MG63 (cell line): ENCODE measurements around the gene RNF41. TPM values are rescaled to one million over a fixed set of nuclear protein-coding genes. Genes with fewer than 3 reads are reported as not detected.

Experiments
- DNase-seq: peaks from one replicate; pipeline ENCODE4 v3.0.0-alpha.2; 2020
- H3K27me3 ChIP-seq: fragments of 250-450 bp; sonication (Bioruptor Pico); 2 replicates; pipeline ENCODE4 v1.5.1; 2020; ENCODE audit warnings: mild to moderate bottlenecking, moderate library complexity
- H3K36me3 ChIP-seq: fragments of 250-450 bp; sonication (Bioruptor Pico); 2 replicates; pipeline ENCODE4 v1.5.1; 2020; ENCODE audit warnings: mild to moderate bottlenecking, moderate library complexity
- H3K4me3 ChIP-seq: fragments of 250-450 bp; sonication (Bioruptor Pico); 2 replicates; pipeline ENCODE4 v1.5.1; 2020; ENCODE audit warnings: mild to moderate bottlenecking, moderate library complexity
- H3K9me3 ChIP-seq: fragments of 250-450 bp; sonication (Bioruptor Pico); 2 replicates; pipeline ENCODE4 v1.5.1; 2020; ENCODE audit warnings: mild to moderate bottlenecking, moderate library complexity
- total RNA-seq: library from RNA; depleted of rRNA; stranded (reverse); fragments of >200 nt; shearing (Covaris generic); gene quantifications from 2 replicates; pipeline ENCODE4 v1.2.3, GENCODE V29; 2014; ENCODE audit warnings: low replicate concordance; rRNA removed

The RNF41 gene
- total RNA-seq, 1 experiment from 2014 or later = 107 TPM

GRCh38 chr12:56152756-56153677 lies 68.7 kb downstream of the RNF41 start:
- Histone ChIP-seq H3K36me3 (peaks cover 10% of the 10 kb centered on the region), H3K27me3 (no peaks in the 10 kb centered on the region), H3K4me3 (peak overlapping the region; percentile 65), H3K9me3 (no peaks in the 10 kb centered on the region)
- no peak for DNase-seq

Other genes with a start within 250 kb of the RNF41 start
- 16.5 and 18.6 TPM in 2 replicates for gene RAB5B, start 247.8 kb downstream of the RNF41 start, total RNA-seq
- 9.7 and 23.4 TPM in 2 replicates for gene SUOX, start 224.6 kb downstream of the RNF41 start, total RNA-seq
- gene IKZF4, start 200.9 kb downstream of the RNF41 start, total RNA-seq = 0.30 and 0.54 TPM in 2 replicates
- 313 and 847 TPM in 2 replicates for gene RPS26, start 180.0 kb downstream of the RNF41 start, total RNA-seq
- 0.56 TPM in 1 of 2 replicates, not detected in the other for gene ERBB3, start 141.8 kb downstream of the RNF41 start, total RNA-seq
- 329 and 467 TPM in 2 replicates for gene PA2G4, start 117.4 kb downstream of the RNF41 start, total RNA-seq
- 1,876 and 4,191 TPM in 2 replicates for gene RPL41, start 105.3 kb downstream of the RNF41 start, total RNA-seq
- 3.5 and 5.3 TPM in 2 replicates for gene ZC3H10, start 103.7 kb downstream of the RNF41 start, total RNA-seq
- gene ESYT1, start 93.7 kb downstream of the RNF41 start, total RNA-seq = 84.9 and 145 TPM in 2 replicates
- gene MYL6B, start 69.3 kb downstream of the RNF41 start, total RNA-seq = 65.7 and 123 TPM in 2 replicates
- gene MYL6, start 63.6 kb downstream of the RNF41 start, total RNA-seq = 1,658 and 1,845 TPM in 2 replicates
- gene SMARCC2, start 32.4 kb downstream of the RNF41 start, total RNA-seq = 10.6 and 14.8 TPM in 2 replicates
- gene NABP2, start 2.4 kb upstream of the RNF41 start, total RNA-seq = 61.0 and 115 TPM in 2 replicates
- gene SLC39A5, start 8.1 kb upstream of the RNF41 start, total RNA-seq = not detected in 2 replicates
- gene ANKRD52, start 36.5 kb upstream of the RNF41 start, total RNA-seq = 6.0 and 18.9 TPM in 2 replicates
- gene COQ10A, start 45.0 kb upstream of the RNF41 start, total RNA-seq = 6.9 and 7.7 TPM in 2 replicates
- 73.4 and 88.0 TPM in 2 replicates for gene CS, start 78.4 kb upstream of the RNF41 start, total RNA-seq
- gene CNPY2, start 94.1 kb upstream of the RNF41 start, total RNA-seq = 126 and 157 TPM in 2 replicates
- gene PAN2, start 112.1 kb upstream of the RNF41 start, total RNA-seq = 9.3 and 11.9 TPM in 2 replicates
- not detected in 2 replicates for gene IL23A, start 117.0 kb upstream of the RNF41 start, total RNA-seq
- gene STAT2, start 138.2 kb upstream of the RNF41 start, total RNA-seq = 15.3 and 18.1 TPM in 2 replicates
- not detected in 2 replicates for gene APOF, start 140.9 kb upstream of the RNF41 start, total RNA-seq
- 22.6 and 24.4 TPM in 2 replicates for gene TIMELESS, start 227.5 kb upstream of the RNF41 start, total RNA-seq
- gene MIP, start 232.7 kb upstream of the RNF41 start, total RNA-seq = not detected in 2 replicates
- gene SPRYD4, start 246.7 kb upstream of the RNF41 start, total RNA-seq = 0.35 and 0.69 TPM in 2 replicates